HCT116 (cell line): ENCODE results near the gene PDYN. TPM values are rescaled to one million over a fixed set of nuclear protein-coding genes. Genes with fewer than 3 reads are reported as not detected.

ENCODE experiments used
- ATAC-seq: fragments of 200-7000 bp; cut with Tn5 transposase; 2 replicates; pipeline ENCODE4 v1.9.1; 2020; ENCODE audit warnings: mild to moderate bottlenecking, moderate library complexity
- BruUV-seq: library from RNA; stranded (reverse); fragments of 400-500 nt; replicated peaks from 2 replicates; lab custom pipeline; 2021; lab: Mats Ljungman, UMichigan
- CTCF ChIA-PET: fragments of 300-600 bp; sonication (Branson Sonifier 250); formaldehyde crosslinking; loops from one replicate; lab custom pipeline; 2021; ENCODE audit warnings: antibody characterized with exemption; lab: Charles Lee
- POLR2A ChIA-PET: fragments of 300-600, 350-600 bp; sonication (Branson Sonifier 250); formaldehyde crosslinking; loops from one replicate; lab custom pipeline; 2021; ENCODE audit warnings: antibody characterized with exemption; lab: Charles Lee
- RAD21 ChIA-PET, 2 experiments: fragments of 300-600 bp; sonication (Branson Sonifier 250); formaldehyde crosslinking; loops; one replicate each; lab custom pipeline; 2023; ENCODE audit warnings: low total read pairs in 2 of 2; ENCODE audit not compliant: uncharacterized antibody in 2 of 2, unreplicated experiment in 2 of 2, low non-redundant PET in 1 of 2; lab: Charles Lee
- DNase-seq: peaks from one replicate; pipeline ENCODE4 v3.0.0-alpha.2; 2010; ENCODE audit warnings: low read depth, low spot score
- H2AFZ ChIP-seq: fragments of 200-600 bp; shearing (Covaris generic), sonication (generic); 2 replicates; pipeline ENCODE4 v1.6.1; 2017; ENCODE audit warnings: low read depth, mixed run types, mixed read lengths, antibody characterized with exemption, low read length; ENCODE audit not compliant: poor library complexity, severe bottlenecking
- H3K27ac ChIP-seq: 2 replicates; pipeline ENCODE4 v1.5.1; 2012; ENCODE audit warnings: low read depth, low read length
- H3K27me3 ChIP-seq: fragments of 200-600 bp; sonication (generic); 2 replicates; pipeline ENCODE4 v1.6.1; 2016; ENCODE audit warnings: mixed run types, low read length, mixed read lengths; ENCODE audit not compliant: insufficient read depth
- H3K36me3 ChIP-seq, 2 experiments: fragments of 200-500 bp in 1 of 2; fragments of 200-600 bp in 1 of 2; sonication (Bioruptor generic) in 1 of 2; sonication (generic) in 1 of 2; 2 replicates each; pipeline versions ENCODE4 v1.5.1 to v1.6.1; 2014 to 2016; ENCODE audit warnings: low read length in 2 of 2, inconsistent platforms in 1 of 2, mixed read lengths in 1 of 2, mixed run types in 1 of 2; ENCODE audit not compliant: insufficient read depth in 2 of 2, control insufficient read depth in 1 of 2
- H3K4me1 ChIP-seq, 2 experiments: fragments of 200-600 bp in 1 of 2; sonication (generic) in 1 of 2; 2 replicates each; pipeline versions ENCODE4 v1.5.1 to v1.6.1; 2012 to 2017; ENCODE audit warnings: low read length in 2 of 2, inconsistent platforms in 1 of 2, mild to moderate bottlenecking in 1 of 2, mixed read lengths in 1 of 2, mixed run types in 1 of 2, moderate library complexity in 1 of 2; ENCODE audit not compliant: insufficient read depth in 2 of 2, control insufficient read depth in 1 of 2
- H3K4me2 ChIP-seq: fragments of 200-600 bp; sonication (generic); 2 replicates; pipeline ENCODE4 v1.6.1; 2017; ENCODE audit warnings: mixed run types, low read length, mixed read lengths
- H3K4me3 ChIP-seq, 2 experiments: fragments of 200-600 bp in 1 of 2; sonication (generic) in 1 of 2; replicated peaks in 1 of 2; 2 replicates each; pipeline ENCODE4 v1.5.1; 2011 to 2016; ENCODE audit warnings: low read length in 2 of 2, control low read depth in 1 of 2, low read depth in 1 of 2, mild to moderate bottlenecking in 1 of 2, mixed read lengths in 1 of 2, mixed run types in 1 of 2
- H3K79me2 ChIP-seq: fragments of 200-600 bp; sonication (generic); 2 replicates; pipeline ENCODE4 v1.6.1; 2017; ENCODE audit warnings: mild to moderate bottlenecking, mixed run types, low read length, moderate library complexity, mixed read lengths; ENCODE audit not compliant: insufficient read depth
- H3K9ac ChIP-seq: fragments of 200-600 bp; sonication (generic); 2 replicates; pipeline ENCODE4 v1.6.1; 2016; ENCODE audit warnings: low read length, mixed read lengths
- H3K9me2 ChIP-seq: fragments of 200-600 bp; sonication (generic), shearing (Covaris generic); 2 replicates; pipeline ENCODE4 v1.6.1; 2017; ENCODE audit warnings: mixed run types, mild to moderate bottlenecking, moderate library complexity; ENCODE audit not compliant: insufficient read depth
- H3K9me3 ChIP-seq, 2 experiments: fragments of 200-500 bp in 1 of 2; fragments of 200-600 bp in 1 of 2; sonication (Bioruptor generic) in 1 of 2; sonication (generic) in 1 of 2; 2 replicates each; pipeline ENCODE4 v1.6.1; 2014 to 2017; ENCODE audit warnings: low read length in 2 of 2, mixed read lengths in 2 of 2, inconsistent platforms in 1 of 2, low read depth in 1 of 2, mild to moderate bottlenecking in 1 of 2, mixed run types in 1 of 2, moderate library complexity in 1 of 2; ENCODE audit not compliant: control insufficient read depth in 1 of 2, insufficient read depth in 1 of 2
- H4K20me1 ChIP-seq: fragments of 200-600 bp; sonication (generic), shearing (Covaris generic); 2 replicates; pipeline ENCODE4 v1.6.1; 2017; ENCODE audit warnings: mixed run types, mild to moderate bottlenecking, moderate library complexity; ENCODE audit not compliant: insufficient read depth
- EGR1 ChIP-seq: IDR thresholded peaks from 2 replicates; pipeline ENCODE4 v1.6.1; 2012; ENCODE audit warnings: low read depth
- EZH2 ChIP-seq: fragments of 200-600 bp; sonication (generic); IDR thresholded peaks from 2 replicates; pipeline ENCODE4 v1.6.1; 2017; ENCODE audit warnings: antibody characterized with exemption, mixed run types
- FOSL1 ChIP-seq: IDR thresholded peaks from 2 replicates; pipeline ENCODE4 v1.6.1; 2012; ENCODE audit warnings: low read depth
- JUND ChIP-seq: IDR thresholded peaks from 2 replicates; pipeline ENCODE4 v1.6.1; 2012
- POLR2AphosphoS5 ChIP-seq: IDR thresholded peaks from 2 replicates; pipeline ENCODE4 v1.6.1; 2011; ENCODE audit warnings: mild to moderate bottlenecking, low read depth, low read length, moderate library complexity
- RAD21 ChIP-seq: IDR thresholded peaks from 2 replicates; pipeline ENCODE4 v1.6.1; 2012; ENCODE audit warnings: low read depth, mild to moderate bottlenecking
- REST ChIP-seq: IDR thresholded peaks from 2 replicates; pipeline ENCODE4 v1.6.1; 2012; ENCODE audit warnings: low read depth
- SIN3A ChIP-seq: IDR thresholded peaks from 2 replicates; pipeline ENCODE4 v1.6.1; 2012; ENCODE audit warnings: low read depth
- SRF ChIP-seq: IDR thresholded peaks from 2 replicates; pipeline ENCODE4 v1.6.1; 2012; ENCODE audit warnings: low read depth
- YY1 ChIP-seq: IDR thresholded peaks from 2 replicates; pipeline ENCODE4 v1.6.1; 2011; ENCODE audit warnings: low read length, low read depth, moderate library complexity, mild to moderate bottlenecking; ENCODE audit not compliant: insufficient replicate concordance; ENCODE audit errors: extremely low read depth
- ZNF274 ChIP-seq: fragments of 200-500 bp; sonication (Bioruptor generic); IDR thresholded peaks from 2 replicates; pipeline ENCODE4 v1.6.1; 2014; ENCODE audit warnings: mild to moderate bottlenecking, low read depth, low read length, inconsistent platforms
- intact Hi-C: fragments of 100-400 bp; cut with micrococcal nuclease; formaldehyde crosslinking; loops from 2 replicates; pipeline ENCODE4 v1.10.0; 2022
- total RNA-seq: library from RNA; stranded (reverse); gene quantifications from one replicate; pipeline ENCODE4 v1.2.1, GENCODE V29; 2021; ENCODE audit not compliant: unreplicated experiment
- TF ChIP-seq, protein P1 (sequence below): IDR thresholded peaks from 2 replicates; pipeline ENCODE4 v1.6.1; 2012

Gene PDYN
- total RNA-seq, 1 experiment from 2014 or later, result not detected

DNA sequence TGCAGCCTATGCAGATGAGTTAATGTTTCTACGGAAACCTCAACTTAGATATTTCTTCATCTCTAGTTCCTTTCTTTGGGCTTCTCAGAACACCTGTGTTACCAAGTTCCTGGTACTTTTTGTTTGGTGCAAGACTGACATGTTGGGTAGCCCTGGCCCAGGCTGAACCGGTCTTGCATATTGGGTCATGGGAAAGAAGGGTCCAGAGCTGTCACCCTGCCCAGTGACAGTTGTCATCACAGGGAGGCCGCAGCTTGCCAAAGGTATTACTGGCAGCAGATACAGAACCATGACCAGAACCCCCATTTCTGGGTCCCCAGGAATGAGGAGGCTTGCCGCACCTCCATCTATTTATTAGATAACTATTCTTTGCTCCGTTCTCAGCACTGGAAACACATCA is 40.2 kb downstream of the PDYN start:
- no peaks in the 10 kb centered on the region for H3K4me1 ChIP-seq
- H3K9me3 ChIP-seq, result no peaks in the 10 kb centered on the region
- DNase-seq (no peak), ATAC-seq (no peak)
- H3K27ac ChIP-seq, result no peak overlapping the region
- ChIA-PET POLR2A (no interaction called here), CTCF (no interaction called here), RAD21 (no interaction called here)
- H4K20me1 ChIP-seq, result no peaks in the 10 kb centered on the region
- no peaks in the 10 kb centered on the region for H3K36me3 ChIP-seq
- BruUV-seq, result no TSS peak
- TF ChIP-seq FOSL1 (no peak), JUND (no peak), REST (no peak), ZNF274 (no peak)
- no peak overlapping the region for H3K4me3 ChIP-seq
- no peaks in the 10 kb centered on the region for H3K27me3 ChIP-seq
- intact Hi-C loops, result no loop called here
- no peaks in the 10 kb centered on the region for H3K79me2 ChIP-seq
- H3K9ac ChIP-seq, result no peak overlapping the region
- H3K4me2 ChIP-seq, result no peak overlapping the region
- H3K9me2 ChIP-seq, result no peaks in the 10 kb centered on the region
- H2AFZ ChIP-seq, result no peak overlapping the region

DNA sequence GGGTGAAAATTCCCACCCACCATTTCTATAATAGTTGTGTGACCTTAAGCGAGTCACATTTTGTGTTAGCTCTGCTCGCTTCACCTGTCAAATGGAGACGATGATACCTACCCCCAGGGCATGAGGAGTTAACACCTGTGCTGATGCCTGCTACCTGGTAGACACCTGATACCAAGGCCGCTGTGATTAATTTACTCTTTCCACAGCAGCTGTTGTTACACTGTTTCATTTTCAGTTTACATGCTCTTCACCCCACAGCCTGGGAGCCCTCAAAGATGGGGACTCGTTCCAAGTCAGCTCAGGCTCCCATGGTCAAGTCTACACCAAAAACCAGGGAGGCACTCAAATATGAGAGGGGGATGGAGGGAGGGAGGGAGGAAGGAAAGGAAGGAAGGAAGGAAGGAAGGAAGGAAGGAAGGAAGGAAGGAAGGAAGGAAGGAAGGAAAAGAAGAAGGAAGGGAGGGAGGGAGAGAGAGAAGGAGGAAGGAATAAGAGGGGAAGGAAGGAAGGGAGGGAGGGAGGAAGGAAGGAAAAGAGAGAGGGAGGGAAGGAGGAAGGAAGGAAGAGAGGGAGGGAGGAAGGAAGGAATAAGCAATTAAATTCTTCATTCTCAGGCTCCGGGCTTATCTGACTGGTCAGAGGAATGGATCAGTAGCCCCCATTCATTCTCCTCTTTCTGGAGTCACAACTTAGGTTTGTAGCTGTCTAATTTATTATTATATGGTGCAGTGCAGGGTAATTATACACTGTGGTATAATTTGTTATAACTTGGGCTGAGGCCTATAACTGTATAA is 40.9 kb downstream of the PDYN start:
- Histone ChIP-seq H3K27ac (no peak overlapping the region), H3K79me2 (no peaks in the 10 kb centered on the region), H3K9me3 (no peaks in the 10 kb centered on the region), H3K4me1 (no peaks in the 10 kb centered on the region), H3K4me3 (no peak overlapping the region), H2AFZ (no peak overlapping the region), H3K9me2 (no peaks in the 10 kb centered on the region), H3K36me3 (no peaks in the 10 kb centered on the region), H3K27me3 (no peaks in the 10 kb centered on the region), H4K20me1 (no peaks in the 10 kb centered on the region), H3K9ac (no peak overlapping the region), H3K4me2 (no peak overlapping the region)
- CTCF ChIA-PET, result no interaction called here
- RAD21 ChIA-PET, result no interaction called here
- ATAC-seq (no peak), DNase-seq (no peak)
- POLR2A ChIA-PET, result no interaction called here
- intact Hi-C loops, result no loop called here
- no TSS peak for BruUV-seq
- TF ChIP-seq YY1 (no peak), EGR1 (no peak), RAD21 (no peak), POLR2AphosphoS5 (no peak), SRF (no peak), SIN3A (no peak), EZH2 (no peak)
- TF ChIP-seq, protein P1, sequence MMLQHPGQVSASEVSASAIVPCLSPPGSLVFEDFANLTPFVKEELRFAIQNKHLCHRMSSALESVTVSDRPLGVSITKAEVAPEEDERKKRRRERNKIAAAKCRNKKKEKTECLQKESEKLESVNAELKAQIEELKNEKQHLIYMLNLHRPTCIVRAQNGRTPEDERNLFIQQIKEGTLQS, result no peak
- TF ChIP-seq, all 23 proteins: peak for 0
